K562 (cell line): ENCODE data around the gene FBXO21. TPM values are rescaled to one million over a fixed set of nuclear protein-coding genes. Genes with fewer than 3 reads are reported as not detected.

Source experiments
- ATAC-seq: fragments of 200-7000 bp; cut with Tn5 transposase; 3 replicates; pipeline ENCODE4 v1.9.1; 2020; ENCODE audit warnings: moderate library complexity
- BruUV-seq: library from RNA; stranded (reverse); fragments of 400-500 nt; replicated peaks from 2 replicates; lab custom pipeline; 2021; lab: Mats Ljungman, UMichigan
- CTCF ChIA-PET: fragments of 300-600 bp; formaldehyde crosslinking; extraction: SDS; loops from one replicate; lab custom pipeline; 2021; ENCODE audit warnings: low intra/inter-chr PET ratio; lab: Yijun Ruan, JAX
- POLR2A ChIA-PET: fragments of 300-600, 350-650 bp; sonication (Branson Sonifier 250); formaldehyde crosslinking; extraction: SDS; loops from one replicate; lab custom pipeline; 2021; ENCODE audit warnings: antibody characterized with exemption, inconsistent platforms; lab: Yijun Ruan, JAX
- DNase-seq, 4 experiments: peaks; one replicate each; pipeline versions ENCODE4 v3.0.0 to v3.0.0-alpha.2; 2011 to 2018; ENCODE audit warnings: low spot score in 3 of 4, mixed read lengths in 3 of 4; ENCODE audit errors: extremely low read depth in 1 of 4
- FAIRE-seq: peaks from 2 replicates; lab custom pipeline; 2011; peaks lifted over from hg19 to GRCh38; lab: Jason Lieb, UNC
- H2AFZ ChIP-seq: 2 replicates; pipeline ENCODE4 v1.6.0; 2011; ENCODE audit warnings: low read depth, low read length, control low read depth, inconsistent platforms
- H3K27ac ChIP-seq: fragments of 200-600 bp; 3 replicates; pipeline ENCODE4 v1.8.0; 2011; ENCODE audit warnings: low read depth, mild to moderate bottlenecking, control low read depth, inconsistent platforms, low read length, moderate library complexity, mixed read lengths; ENCODE audit errors: extremely low read depth
- H3K27me3 ChIP-seq, 2 experiments: fragments of 300-600 bp in 1 of 2; 2 replicates in 1 of 2; 3 replicates in 1 of 2; pipeline versions ENCODE4 v1.6.0 to v1.8.0; 2011; ENCODE audit warnings: inconsistent platforms in 2 of 2, low read length in 2 of 2, mild to moderate bottlenecking in 1 of 2, mixed read lengths in 1 of 2, moderate library complexity in 1 of 2; ENCODE audit not compliant: control insufficient read depth in 2 of 2, insufficient read depth in 2 of 2
- H3K36me3 ChIP-seq: fragments of 300-600 bp; 3 replicates; pipeline ENCODE4 v1.8.0; 2011; ENCODE audit warnings: mild to moderate bottlenecking, low read length, inconsistent platforms; ENCODE audit not compliant: control insufficient read depth, insufficient read depth
- H3K4me1 ChIP-seq, 2 experiments: fragments of 200-600 bp in 1 of 2; replicated peaks in 1 of 2; 2 replicates in 1 of 2; 3 replicates in 1 of 2; pipeline versions ENCODE4 v1.5.1 to v1.8.0; 2011; ENCODE audit warnings: inconsistent platforms in 2 of 2, low read length in 2 of 2, mild to moderate bottlenecking in 1 of 2, mixed read lengths in 1 of 2, moderate library complexity in 1 of 2; ENCODE audit not compliant: control insufficient read depth in 2 of 2, insufficient read depth in 2 of 2
- H3K4me2 ChIP-seq: 2 replicates; pipeline ENCODE4 v1.6.1; 2011; ENCODE audit warnings: low read length, control low read depth, inconsistent platforms, mixed read lengths; ENCODE audit not compliant: insufficient read depth
- H3K4me3 ChIP-seq: fragments of 200-600 bp; sonication (generic), shearing (Covaris generic); 2 replicates; pipeline ENCODE4 v1.5.1; 2016; ENCODE audit warnings: control low read depth, inconsistent platforms
- H3K79me2 ChIP-seq: fragments of 200-600 bp; 3 replicates; pipeline ENCODE4 v1.8.0; 2011; ENCODE audit warnings: low read length, inconsistent platforms; ENCODE audit not compliant: control insufficient read depth, insufficient read depth
- H3K9ac ChIP-seq, 2 experiments: 2 replicates each; pipeline versions ENCODE4 v1.6.0 to v1.6.1; 2011; ENCODE audit warnings: low read depth in 2 of 2, low read length in 2 of 2, control low read depth in 1 of 2, inconsistent platforms in 1 of 2, mild to moderate bottlenecking in 1 of 2, mixed read lengths in 1 of 2; ENCODE audit not compliant: insufficient read depth in 1 of 2
- H3K9me1 ChIP-seq: one replicate; pipeline ENCODE4 v1.6.0; 2011; ENCODE audit warnings: inconsistent platforms, mild to moderate bottlenecking, low read length, moderate library complexity; ENCODE audit not compliant: control insufficient read depth, insufficient read depth
- H3K9me3 ChIP-seq: replicated peaks from 2 replicates; pipeline ENCODE4 v1.5.1; 2011; ENCODE audit warnings: low read depth, low read length, inconsistent platforms; ENCODE audit not compliant: control insufficient read depth, insufficient read depth
- H4K20me1 ChIP-seq: replicated peaks from 2 replicates; pipeline ENCODE4 v1.6.1; 2011; ENCODE audit warnings: low read length, inconsistent platforms, mixed read lengths; ENCODE audit not compliant: control insufficient read depth, insufficient read depth
- BRCA1 ChIP-seq, 2 experiments: fragments of 450-650 bp in 1 of 2; sonication (generic) in 1 of 2; formaldehyde crosslinking in 1 of 2; IDR thresholded peaks; 2 replicates each; pipeline versions ENCODE4 v1.5.0 to v1.6.1; 2017 to 2020; ENCODE audit warnings: mild to moderate bottlenecking in 1 of 2, missing genetic modification reagents in 1 of 2
- BRF1 ChIP-seq: IDR thresholded peaks from 3 replicates; pipeline ENCODE4 v1.6.1; 2011; ENCODE audit warnings: borderline replicate concordance, mild to moderate bottlenecking; ENCODE audit not compliant: insufficient read length; ENCODE audit errors: extremely low read depth
- E2F3 ChIP-seq: fragments of 250-450 bp; sonication (Bioruptor Pico); IDR thresholded peaks from 2 replicates; pipeline ENCODE4 v1.4.0; 2020; ENCODE audit warnings: mild to moderate bottlenecking
- ELF1 ChIP-seq: fragments of 200-800 bp; sonication (Bioruptor generic); IDR thresholded peaks from 2 replicates; pipeline ENCODE4 v1.6.1; 2016; ENCODE audit warnings: missing genetic modification characterization, missing compliant biosample characterization
- IRF9 ChIP-seq: fragments of 450-650 bp; IDR thresholded peaks from 2 replicates; pipeline ENCODE4 v1.6.1; 2016; ENCODE audit warnings: missing biosample characterization, missing genetic modification characterization
- RCOR1 ChIP-seq, 2 experiments: IDR thresholded peaks; 2 replicates each; pipeline ENCODE4 v1.6.1; 2012; ENCODE audit warnings: low read depth in 2 of 2, low read length in 2 of 2, borderline replicate concordance in 1 of 2, improper control_type of control experiment in 1 of 2
- SNRNP70 ChIP-seq: fragments of 200-400 bp; formaldehyde crosslinking; optimal IDR thresholded peaks from 2 replicates; pipeline ENCODE3; 2017; ENCODE audit warnings: low read depth, low read length
- ZNF41 ChIP-seq: fragments of 250-450 bp; sonication (Bioruptor Pico); conservative IDR thresholded peaks from 2 replicates; pipeline ENCODE4 v1.4.0; 2020; ENCODE audit warnings: mild to moderate bottlenecking
- ZNF507 ChIP-seq: conservative IDR thresholded peaks from 2 replicates; pipeline ENCODE4 v1.6.1; 2017; ENCODE audit warnings: missing genetic modification characterization, missing compliant biosample characterization
- WGBS: fragments of 100-300 bp; shearing (Covaris generic); methylation state at CpG from one replicate; pipeline ENCODE4 v1.1.6; 2016; ENCODE audit warnings: low coverage, mixed read lengths; ENCODE audit not compliant: insufficient coverage; ENCODE audit errors: missing lambda C conversion rate; 5-methylcytosine and 5-hydroxymethylcytosine counted together
- in situ Hi-C: fragments of 300-500 bp; cut with MboI; formaldehyde crosslinking; loops from 4 replicates; pipeline ENCODE4 v1.15.0; 2018; ENCODE audit warnings: inconsistent platforms, mixed read lengths
- intact Hi-C: fragments of 100-400 bp; cut with micrococcal nuclease; formaldehyde crosslinking; loops from 2 replicates; pipeline ENCODE4 v1.14.2; 2022
- polyA plus RNA-seq, 8 experiments: library from polyadenylated mRNA; depleted of rRNA in 4 of 8; stranded (reverse) in 5 of 8; unstranded in 3 of 8; fragments of >200 nt; fragmentation: Nextera tagmentation in 2 of 8; fragmentation: Illumina TruSeq in 1 of 8; extraction: Ambion mirVana in 2 of 8; extraction: Trizol in 1 of 8; gene quantifications; 2 replicates each; pipeline versions ENCODE4 v1.2.1 to v1.2.3, GENCODE V29; 2011 to 2014; ENCODE audit warnings: inconsistent platforms in 1 of 8, missing spikeins in 1 of 8
- total RNA-seq, 7 experiments: library from RNA; depleted of rRNA in 6 of 7; stranded (reverse); fragments of >200 nt in 6 of 7; fragmentation: Illumina TruSeq in 2 of 7; extraction: Trizol in 2 of 7; gene quantifications; 2 replicates each; pipeline versions ENCODE4 v1.2.1 to v1.2.3, GENCODE V29; 2011 to 2021; ENCODE audit warnings: low replicate concordance in 1 of 7
- TF ChIP-seq, protein P1 (sequence below): fragments of 200-600 bp; sonication (generic); IDR thresholded peaks from one replicate; pipeline ENCODE4 v1.6.1; 2012; ENCODE audit warnings: mild to moderate bottlenecking, low read depth, low read length, inconsistent platforms

The FBXO21 gene
- total and polyA plus RNA-seq, 9 of the 15 experiments (the other 6 are each of a cell fraction or from before 2014, with no cell fraction given): 3.0 to 50.9 (median 9.1) TPM

DNA sequence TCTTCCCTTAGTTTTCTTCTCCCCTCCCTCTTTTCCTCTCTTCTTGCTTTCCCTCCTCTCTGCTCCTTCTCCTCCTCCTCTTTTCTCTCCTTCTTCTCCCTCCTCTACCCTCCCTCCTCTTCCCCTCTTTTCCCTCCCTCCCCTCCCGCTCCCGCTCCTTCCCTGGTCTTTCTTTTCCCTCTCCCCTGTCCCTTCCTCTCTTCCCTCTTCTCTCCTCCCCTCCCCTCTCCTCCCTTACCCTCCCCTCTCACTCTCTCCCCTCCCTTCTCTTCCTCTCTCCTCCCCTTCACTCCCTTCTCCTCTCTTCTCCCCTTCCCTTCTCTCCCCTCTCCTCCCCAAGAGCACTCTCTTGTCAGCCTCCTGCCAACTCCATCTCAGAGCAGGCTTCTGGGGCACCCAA lies 17.4 kb upstream of the FBXO21 start:
- Histone ChIP-seq H3K4me2 (no peak overlapping the region), H3K9ac (no peak overlapping the region), H3K9me3 (no peaks in the 10 kb centered on the region), H3K4me1 (no peaks in the 10 kb centered on the region; a peak in 1 of 5 replicates), H4K20me1 (peaks cover 10% of the 10 kb centered on the region; the same call in 1 of the 2 replicates), H3K9me1 (no peaks in the 10 kb centered on the region), H3K79me2 (no peaks in the 10 kb centered on the region), H3K4me3 (no peak overlapping the region), H2AFZ (no peak overlapping the region), H3K27ac (no peak overlapping the region), H3K36me3 (no peaks in the 10 kb centered on the region), H3K27me3 (peaks cover 20 to 58% of the 10 kb centered on the region in 2 experiments)
- no peak for FAIRE-seq
- BruUV-seq: no TSS peak
- DNase-seq: no peak
- 0% methylated on average over 2 of the region's 2 CpGs for WGBS
- CTCF ChIA-PET: no interaction called here
- ATAC-seq: no peak
- POLR2A ChIA-PET: no interaction called here
- in situ Hi-C loops (no loop called here), intact Hi-C loops (no loop called here)
- TF ChIP-seq E2F3 (CRISPR knock-in tag) (no peak), SNRNP70 (no peak), BRF1 (no peak), ELF1 (no peak), BRCA1 (IDR thresholded peaks at IDR 0.05) (no peak), BRCA1 (CRISPR knock-in tag; IDR thresholded peaks at IDR 0.05) (no peak), IRF9 (tag) (no peak), ZNF41 (no peak), RCOR1 (IDR thresholded peaks at IDR 0.05; ENCODE audit: borderline replicate concordance in 1 of 2, low read depth in 2 of 2, low read length in 2 of 2) (no peak), ZNF507 (tag) (no peak)
- TF ChIP-seq, protein P1, sequence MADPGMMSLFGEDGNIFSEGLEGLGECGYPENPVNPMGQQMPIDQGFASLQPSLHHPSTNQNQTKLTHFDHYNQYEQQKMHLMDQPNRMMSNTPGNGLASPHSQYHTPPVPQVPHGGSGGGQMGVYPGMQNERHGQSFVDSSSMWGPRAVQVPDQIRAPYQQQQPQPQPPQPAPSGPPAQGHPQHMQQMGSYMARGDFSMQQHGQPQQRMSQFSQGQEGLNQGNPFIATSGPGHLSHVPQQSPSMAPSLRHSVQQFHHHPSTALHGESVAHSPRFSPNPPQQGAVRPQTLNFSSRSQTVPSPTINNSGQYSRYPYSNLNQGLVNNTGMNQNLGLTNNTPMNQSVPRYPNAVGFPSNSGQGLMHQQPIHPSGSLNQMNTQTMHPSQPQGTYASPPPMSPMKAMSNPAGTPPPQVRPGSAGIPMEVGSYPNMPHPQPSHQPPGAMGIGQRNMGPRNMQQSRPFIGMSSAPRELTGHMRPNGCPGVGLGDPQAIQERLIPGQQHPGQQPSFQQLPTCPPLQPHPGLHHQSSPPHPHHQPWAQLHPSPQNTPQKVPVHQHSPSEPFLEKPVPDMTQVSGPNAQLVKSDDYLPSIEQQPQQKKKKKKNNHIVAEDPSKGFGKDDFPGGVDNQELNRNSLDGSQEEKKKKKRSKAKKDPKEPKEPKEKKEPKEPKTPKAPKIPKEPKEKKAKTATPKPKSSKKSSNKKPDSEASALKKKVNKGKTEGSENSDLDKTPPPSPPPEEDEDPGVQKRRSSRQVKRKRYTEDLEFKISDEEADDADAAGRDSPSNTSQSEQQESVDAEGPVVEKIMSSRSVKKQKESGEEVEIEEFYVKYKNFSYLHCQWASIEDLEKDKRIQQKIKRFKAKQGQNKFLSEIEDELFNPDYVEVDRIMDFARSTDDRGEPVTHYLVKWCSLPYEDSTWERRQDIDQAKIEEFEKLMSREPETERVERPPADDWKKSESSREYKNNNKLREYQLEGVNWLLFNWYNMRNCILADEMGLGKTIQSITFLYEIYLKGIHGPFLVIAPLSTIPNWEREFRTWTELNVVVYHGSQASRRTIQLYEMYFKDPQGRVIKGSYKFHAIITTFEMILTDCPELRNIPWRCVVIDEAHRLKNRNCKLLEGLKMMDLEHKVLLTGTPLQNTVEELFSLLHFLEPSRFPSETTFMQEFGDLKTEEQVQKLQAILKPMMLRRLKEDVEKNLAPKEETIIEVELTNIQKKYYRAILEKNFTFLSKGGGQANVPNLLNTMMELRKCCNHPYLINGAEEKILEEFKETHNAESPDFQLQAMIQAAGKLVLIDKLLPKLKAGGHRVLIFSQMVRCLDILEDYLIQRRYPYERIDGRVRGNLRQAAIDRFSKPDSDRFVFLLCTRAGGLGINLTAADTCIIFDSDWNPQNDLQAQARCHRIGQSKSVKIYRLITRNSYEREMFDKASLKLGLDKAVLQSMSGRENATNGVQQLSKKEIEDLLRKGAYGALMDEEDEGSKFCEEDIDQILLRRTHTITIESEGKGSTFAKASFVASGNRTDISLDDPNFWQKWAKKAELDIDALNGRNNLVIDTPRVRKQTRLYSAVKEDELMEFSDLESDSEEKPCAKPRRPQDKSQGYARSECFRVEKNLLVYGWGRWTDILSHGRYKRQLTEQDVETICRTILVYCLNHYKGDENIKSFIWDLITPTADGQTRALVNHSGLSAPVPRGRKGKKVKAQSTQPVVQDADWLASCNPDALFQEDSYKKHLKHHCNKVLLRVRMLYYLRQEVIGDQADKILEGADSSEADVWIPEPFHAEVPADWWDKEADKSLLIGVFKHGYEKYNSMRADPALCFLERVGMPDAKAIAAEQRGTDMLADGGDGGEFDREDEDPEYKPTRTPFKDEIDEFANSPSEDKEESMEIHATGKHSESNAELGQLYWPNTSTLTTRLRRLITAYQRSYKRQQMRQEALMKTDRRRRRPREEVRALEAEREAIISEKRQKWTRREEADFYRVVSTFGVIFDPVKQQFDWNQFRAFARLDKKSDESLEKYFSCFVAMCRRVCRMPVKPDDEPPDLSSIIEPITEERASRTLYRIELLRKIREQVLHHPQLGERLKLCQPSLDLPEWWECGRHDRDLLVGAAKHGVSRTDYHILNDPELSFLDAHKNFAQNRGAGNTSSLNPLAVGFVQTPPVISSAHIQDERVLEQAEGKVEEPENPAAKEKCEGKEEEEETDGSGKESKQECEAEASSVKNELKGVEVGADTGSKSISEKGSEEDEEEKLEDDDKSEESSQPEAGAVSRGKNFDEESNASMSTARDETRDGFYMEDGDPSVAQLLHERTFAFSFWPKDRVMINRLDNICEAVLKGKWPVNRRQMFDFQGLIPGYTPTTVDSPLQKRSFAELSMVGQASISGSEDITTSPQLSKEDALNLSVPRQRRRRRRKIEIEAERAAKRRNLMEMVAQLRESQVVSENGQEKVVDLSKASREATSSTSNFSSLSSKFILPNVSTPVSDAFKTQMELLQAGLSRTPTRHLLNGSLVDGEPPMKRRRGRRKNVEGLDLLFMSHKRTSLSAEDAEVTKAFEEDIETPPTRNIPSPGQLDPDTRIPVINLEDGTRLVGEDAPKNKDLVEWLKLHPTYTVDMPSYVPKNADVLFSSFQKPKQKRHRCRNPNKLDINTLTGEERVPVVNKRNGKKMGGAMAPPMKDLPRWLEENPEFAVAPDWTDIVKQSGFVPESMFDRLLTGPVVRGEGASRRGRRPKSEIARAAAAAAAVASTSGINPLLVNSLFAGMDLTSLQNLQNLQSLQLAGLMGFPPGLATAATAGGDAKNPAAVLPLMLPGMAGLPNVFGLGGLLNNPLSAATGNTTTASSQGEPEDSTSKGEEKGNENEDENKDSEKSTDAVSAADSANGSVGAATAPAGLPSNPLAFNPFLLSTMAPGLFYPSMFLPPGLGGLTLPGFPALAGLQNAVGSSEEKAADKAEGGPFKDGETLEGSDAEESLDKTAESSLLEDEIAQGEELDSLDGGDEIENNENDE: no peak
